HUES64 (cell line): ENCODE results near the gene SLC16A6. TPM values are rescaled to one million over a fixed set of nuclear protein-coding genes. Genes with fewer than 3 reads are reported as not detected.
A peak's percentile ranks its signal among the peaks of the same experiment; 100 is the strongest.
"Not testable (repeated sequence)": the region's sequence is repeated elsewhere in the genome, so short reads cannot be mapped to it uniquely, and the experiment has no call there.

ENCODE experiments used
- H3K27ac ChIP-seq: 2 replicates; pipeline ENCODE4 v1.7.0; 2013; ENCODE audit warnings: low read depth, low read length, inconsistent platforms
- H3K27me3 ChIP-seq: 2 replicates; pipeline ENCODE4 v1.6.1; 2013; ENCODE audit warnings: mild to moderate bottlenecking, low read length; ENCODE audit not compliant: insufficient read depth
- H3K36me3 ChIP-seq: 2 replicates; pipeline ENCODE4 v1.6.1; 2013; ENCODE audit warnings: mild to moderate bottlenecking, low read length; ENCODE audit not compliant: insufficient read depth
- H3K4me1 ChIP-seq: 2 replicates; pipeline ENCODE4 v1.6.1; 2013; ENCODE audit warnings: mild to moderate bottlenecking, low read length, moderate library complexity; ENCODE audit not compliant: insufficient read depth
- H3K4me3 ChIP-seq: 2 replicates; pipeline ENCODE4 v1.5.1; 2013; ENCODE audit warnings: mild to moderate bottlenecking, low read length, moderate library complexity
- H3K9ac ChIP-seq: 2 replicates; pipeline ENCODE4 v1.6.1; 2013; ENCODE audit warnings: mild to moderate bottlenecking, low read depth, low read length
- H3K9me3 ChIP-seq: 2 replicates; pipeline ENCODE4 v1.6.1; 2013; ENCODE audit warnings: low read depth, low read length; ENCODE audit not compliant: insufficient read depth
- WGBS: fragments of 150-250, 120-280 bp; methylation state at CpG from one replicate; pipeline ENCODE4 v1.1.7; 2013; ENCODE audit warnings: missing lambda C conversion rate; 5-methylcytosine and 5-hydroxymethylcytosine counted together
- polyA plus RNA-seq, 2 experiments: library from polyadenylated mRNA; stranded (reverse); fragments of 50-300 nt; gene quantifications; one replicate each; pipeline ENCODE4 v1.2.3, GENCODE V29; 2013

SLC16A6 gene
- 0.05 TPM for polyA plus RNA-seq (2013, experiment 1 of 2)
- 0.19 TPM for polyA plus RNA-seq (2013, experiment 2 of 2)

GRCh38 chr17:68290955-68291835, at the start of gene SLC16A6, which contains the start of gene ARSG:
Gene SLC16A6 (minus strand): TSS chr17:68291127. CDS start chr17:68278320, 12,807 bp downstream.
Gene ARSG (plus strand): TSS chr17:68291495. CDS start chr17:68307494, 15,999 bp downstream.
- H3K9ac ChIP-seq, result peak within 1 kb of the TSS; percentile 90
- peak within 1 kb of the TSS; percentile 73 for H3K4me3 ChIP-seq
- under 1% methylated on average over 90 of the region's 96 CpGs for WGBS
- peaks cover 46% of the 10 kb centered on the region for H3K27me3 ChIP-seq
- no peaks in the 10 kb centered on the region for H3K9me3 ChIP-seq
- no peaks in the 10 kb centered on the region for H3K36me3 ChIP-seq
- peak within 1 kb of the TSS; percentile 73; the same call in 1 of the 2 replicates for H3K27ac ChIP-seq
- H3K4me1 ChIP-seq, result peaks cover 45% of the 10 kb centered on the region

- 95% methylated on average over 9 of the region's 9 CpGs for WGBS
- Histone ChIP-seq H3K4me3 (no peak overlapping the region), H3K9ac (no peak overlapping the region), H3K27me3 (no peaks in the 10 kb centered on the region), H3K27ac (no peak overlapping the region), H3K4me1 (no peaks in the 10 kb centered on the region), H3K36me3 (no peaks in the 10 kb centered on the region), H3K9me3 (peaks cover 11% of the 10 kb centered on the region; the same call in 1 of the 2 replicates)
These were observed 43.5 kb upstream of the SLC16A6 start for GRCh38 chr17:68334393-68334792.

DNA sequence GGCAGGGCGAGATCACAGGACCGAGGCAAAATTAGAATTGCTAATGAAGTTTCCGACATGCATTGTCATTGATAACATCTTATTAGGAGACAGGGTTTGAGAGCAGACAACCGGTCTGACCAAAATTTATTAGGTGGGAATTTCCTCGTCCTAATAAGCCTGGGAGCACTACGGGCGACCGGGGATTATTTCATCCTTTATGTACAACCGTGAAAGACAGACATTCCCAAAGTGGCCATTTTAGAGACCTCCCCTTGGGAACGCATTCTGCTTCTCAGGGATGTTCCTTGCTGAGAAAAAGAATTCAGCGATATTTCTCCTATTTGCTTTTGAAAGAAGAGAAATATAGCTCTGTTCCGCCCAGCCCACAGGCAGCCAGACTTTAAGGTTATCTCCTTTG, 41.0 kb upstream of the SLC16A6 start:
- not testable (repeated sequence) for H3K4me1 ChIP-seq, H3K27me3 ChIP-seq, H3K27ac ChIP-seq, H3K4me3 ChIP-seq, H3K36me3 ChIP-seq, H3K9ac ChIP-seq
- 93% methylated on average over 12 of the region's 12 CpGs for WGBS
- peaks cover 11% of the 10 kb centered on the region; the same call in 1 of the 2 replicates for H3K9me3 ChIP-seq

DNA sequence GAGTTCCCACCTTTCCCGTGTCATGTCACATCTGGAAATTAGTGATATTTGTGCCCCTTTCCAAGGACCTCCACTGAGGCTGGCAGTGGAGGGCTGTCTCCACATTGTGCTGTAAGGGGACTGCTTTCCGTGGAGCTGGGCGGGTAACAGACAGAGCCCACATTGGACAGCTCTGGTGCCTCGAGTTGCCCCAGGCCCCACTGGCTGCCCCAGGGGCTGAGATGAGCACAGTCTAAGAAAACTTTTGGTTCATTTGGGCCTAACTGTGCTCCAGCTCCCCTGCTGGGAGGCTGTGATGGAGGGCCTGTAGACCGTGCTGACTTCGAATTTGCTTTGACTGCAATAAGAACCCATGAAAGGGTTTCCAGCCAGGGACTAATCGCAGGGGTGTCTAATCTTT, 38.4 kb upstream of the SLC16A6 start:
- Histone ChIP-seq H3K27me3 (no peaks in the 10 kb centered on the region), H3K9ac (no peak overlapping the region), H3K9me3 (peaks cover 11% of the 10 kb centered on the region; the same call in 1 of the 2 replicates), H3K4me3 (no peak overlapping the region), H3K4me1 (no peaks in the 10 kb centered on the region), H3K36me3 (no peaks in the 10 kb centered on the region), H3K27ac (no peak overlapping the region)
- 89% methylated on average over 7 of the region's 7 CpGs for WGBS

DNA sequence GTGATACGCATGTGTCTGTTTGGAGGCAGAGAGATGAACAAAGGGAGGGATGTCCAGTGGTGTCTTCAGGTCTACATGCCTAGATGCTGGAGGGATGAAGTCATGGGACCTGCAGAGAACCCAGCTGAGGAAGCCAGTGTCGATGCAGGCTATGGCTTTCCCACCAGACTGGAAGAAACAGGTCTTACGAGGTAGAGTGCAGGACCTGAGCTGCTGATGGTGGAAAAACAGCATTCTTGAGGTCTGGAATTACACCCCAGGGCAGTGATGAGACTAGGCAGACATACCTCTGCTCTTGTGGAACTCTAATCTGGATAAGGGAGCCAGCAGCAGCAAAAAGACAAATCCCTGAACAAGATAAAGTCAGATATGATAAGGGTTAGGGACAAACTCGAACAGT, 37.7 kb upstream of the SLC16A6 start:
- Histone ChIP-seq H3K9me3 (peaks cover 11% of the 10 kb centered on the region; the same call in 1 of the 2 replicates), H3K4me1 (no peaks in the 10 kb centered on the region), H3K27me3 (no peaks in the 10 kb centered on the region), H3K4me3 (no peak overlapping the region), H3K36me3 (no peaks in the 10 kb centered on the region), H3K27ac (no peak overlapping the region), H3K9ac (no peak overlapping the region)
- 78% methylated on average over 4 of the region's 4 CpGs for WGBS

DNA sequence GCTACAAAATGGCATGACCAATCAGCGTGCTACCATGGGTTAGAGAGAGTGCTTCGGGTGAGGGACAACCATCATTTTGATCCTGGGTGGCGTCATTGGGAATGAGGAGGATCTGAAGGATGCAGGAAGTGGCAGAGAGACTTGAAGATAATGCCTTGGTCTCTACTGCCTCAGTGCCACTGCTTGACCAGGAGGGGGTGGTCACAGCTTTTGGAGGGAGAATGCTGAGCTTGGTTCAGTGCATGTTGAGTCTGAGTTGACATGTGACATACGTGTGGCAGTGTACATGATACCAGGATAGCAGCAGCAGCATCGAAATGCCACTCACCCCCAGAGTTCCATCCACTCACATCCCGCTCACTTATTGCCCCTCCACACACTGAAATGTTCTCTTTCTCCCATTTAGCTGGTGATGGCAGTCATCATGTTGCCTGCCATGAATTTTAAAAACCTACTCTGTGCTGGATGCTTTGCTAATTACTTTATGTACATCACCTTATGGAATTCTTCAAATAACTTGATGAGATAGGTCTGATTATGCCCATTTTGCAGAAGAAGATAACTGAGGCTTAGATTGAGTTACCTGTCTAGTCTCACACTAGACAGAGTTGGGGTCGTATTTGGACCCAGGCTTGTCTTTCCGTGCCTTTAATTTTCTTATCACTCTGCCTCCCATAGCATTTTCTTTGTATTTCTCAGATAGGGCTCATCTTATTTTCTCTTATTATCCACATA, 37.1 kb upstream of the SLC16A6 start:
- WGBS, result 91% methylated on average over 8 of the region's 8 CpGs
- H3K9me3 ChIP-seq, result peaks cover 11% of the 10 kb centered on the region; the same call in 1 of the 2 replicates
- no peak overlapping the region for H3K27ac ChIP-seq

GRCh38 chr17:68326681-68327080, 35.8 kb upstream of the SLC16A6 start:
- Histone ChIP-seq H3K36me3 (no peaks in the 10 kb centered on the region), H3K4me3 (no peak overlapping the region), H3K27me3 (no peaks in the 10 kb centered on the region), H3K9ac (no peak overlapping the region), H3K9me3 (0 out of 2 replicates have a peak, but pooled peaks cover 9% of the 10 kb centered on the region), H3K27ac (no peak overlapping the region), H3K4me1 (0 out of 2 replicates have a peak, but pooled peaks cover 3% of the 10 kb centered on the region)
- WGBS, result 85% methylated on average over 5 of the region's 5 CpGs

More for the DNA sequence above, 37.1 kb upstream of the SLC16A6 start:
- H3K4me3 ChIP-seq, result no peak overlapping the region
- H3K36me3 ChIP-seq, result no peaks in the 10 kb centered on the region
- H3K27me3 ChIP-seq, result no peaks in the 10 kb centered on the region
- H3K4me1 ChIP-seq, result no peaks in the 10 kb centered on the region
- no peak overlapping the region for H3K9ac ChIP-seq

GRCh38 chr17:68325961-68326360, 35.0 kb upstream of the SLC16A6 start:
- 76% methylated on average over 5 of the region's 5 CpGs for WGBS
- no peak overlapping the region for H3K4me3 ChIP-seq
- 0 out of 2 replicates have a peak, but pooled peaks cover 3% of the 10 kb centered on the region for H3K4me1 ChIP-seq
- H3K36me3 ChIP-seq, result no peaks in the 10 kb centered on the region
- H3K27me3 ChIP-seq, result no peaks in the 10 kb centered on the region
- no peak overlapping the region for H3K27ac ChIP-seq
- 0 out of 2 replicates have a peak, but pooled peaks cover 5% of the 10 kb centered on the region for H3K9me3 ChIP-seq
- H3K9ac ChIP-seq, result no peak overlapping the region

- Histone ChIP-seq H3K9me3 (no peaks in the 10 kb centered on the region), H3K4me3 (no peak overlapping the region), H3K27me3 (no peaks in the 10 kb centered on the region), H3K36me3 (no peaks in the 10 kb centered on the region), H3K27ac (no peak overlapping the region), H3K4me1 (0 out of 2 replicates have a peak, but pooled peaks cover 6% of the 10 kb centered on the region), H3K9ac (no peak overlapping the region)
- WGBS, result 98% methylated on average over 7 of the region's 8 CpGs
These were observed 33.9 kb upstream of the SLC16A6 start for GRCh38 chr17:68324654-68325336.

- Histone ChIP-seq H3K9ac (no peak overlapping the region), H3K27me3 (no peaks in the 10 kb centered on the region), H3K9me3 (no peaks in the 10 kb centered on the region), H3K36me3 (no peaks in the 10 kb centered on the region), H3K4me1 (0 out of 2 replicates have a peak, but pooled peaks cover 6% of the 10 kb centered on the region), H3K27ac (no peak overlapping the region), H3K4me3 (no peak overlapping the region)
- WGBS, result 95% methylated on average over 10 of the region's 10 CpGs
These were observed 33.2 kb upstream of the SLC16A6 start for GRCh38 chr17:68324114-68324513.
